IPS-18c (cell line): Measurements from ENCODE around the gene TTLL8.

Experiments used
- H3K4me3 ChIP-seq: 2 replicates; pipeline ENCODE4 v1.7.0; 2013; ENCODE audit warnings: low read depth, mild to moderate bottlenecking, low read length, moderate library complexity; ENCODE audit not compliant: insufficient read depth
- H3K9me3 ChIP-seq: one replicate; pipeline ENCODE4 v1.6.1; 2013; ENCODE audit warnings: mild to moderate bottlenecking, low read length, moderate library complexity; ENCODE audit not compliant: control insufficient read depth, insufficient read depth

TTLL8 gene

GRCh38 chr22:50053861-50054260 lies 4.2 kb downstream of the TTLL8 start:
- H3K4me3 ChIP-seq = no peak overlapping the region
- peaks cover 2% of the 10 kb centered on the region for H3K9me3 ChIP-seq

DNA sequence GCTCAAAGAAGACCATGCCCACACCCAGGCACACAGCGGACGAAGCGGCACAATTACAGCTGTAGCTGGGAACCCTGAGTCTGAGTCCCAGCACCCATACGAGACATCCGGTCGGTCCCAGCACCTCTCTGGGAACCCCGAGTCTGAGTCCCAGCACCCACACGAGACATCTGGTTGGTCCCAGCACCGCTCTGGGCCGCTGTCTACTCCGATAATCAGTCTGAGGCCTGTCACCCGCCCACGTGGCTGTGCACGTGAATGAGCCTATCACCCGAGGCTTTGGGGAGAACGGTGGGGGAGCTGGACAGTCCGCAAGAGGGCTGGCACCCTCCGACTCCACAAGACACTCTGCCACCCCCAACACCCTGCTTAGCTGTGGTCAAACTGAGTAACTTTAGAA lies 6.2 kb downstream of the TTLL8 start:
- H3K9me3 ChIP-seq = peaks cover 2% of the 10 kb centered on the region

GRCh38 chr22:50049299-50050195 lies 8.6 kb downstream of the TTLL8 start:
- no peak overlapping the region for H3K4me3 ChIP-seq
- peaks cover 4% of the 10 kb centered on the region for H3K9me3 ChIP-seq

More for the DNA sequence above, 6.2 kb downstream of the TTLL8 start:
- H3K4me3 ChIP-seq = no peak overlapping the region

DNA sequence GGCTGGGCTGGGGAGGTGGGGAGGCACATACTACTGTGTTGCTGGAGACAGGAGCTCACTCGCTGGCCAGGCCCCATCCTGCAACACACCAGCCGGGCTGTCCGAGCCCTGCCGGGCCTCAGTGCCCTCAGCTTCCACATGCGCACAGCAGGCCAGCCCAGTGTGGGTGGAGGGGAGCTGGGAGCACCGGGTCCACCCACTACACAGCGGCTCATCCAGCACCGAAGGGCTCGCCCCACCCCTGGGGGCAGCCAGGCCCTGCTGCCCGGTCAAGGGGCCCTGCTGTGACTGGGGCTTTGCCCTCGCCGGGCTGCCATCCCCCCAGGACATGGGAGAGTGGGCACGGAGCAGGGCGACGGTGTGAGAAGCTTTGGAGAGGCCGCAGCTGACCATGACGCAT lies 9.3 kb downstream of the TTLL8 start:
- H3K4me3 ChIP-seq = no peak overlapping the region

GRCh38 chr22:50048061-50048765 lies 9.9 kb downstream of the TTLL8 start:
- H3K4me3 ChIP-seq = no peak overlapping the region
- peaks cover 4% of the 10 kb centered on the region for H3K9me3 ChIP-seq

More for the DNA sequence above, 9.3 kb downstream of the TTLL8 start:
- H3K9me3 ChIP-seq = peaks cover 4% of the 10 kb centered on the region

DNA sequence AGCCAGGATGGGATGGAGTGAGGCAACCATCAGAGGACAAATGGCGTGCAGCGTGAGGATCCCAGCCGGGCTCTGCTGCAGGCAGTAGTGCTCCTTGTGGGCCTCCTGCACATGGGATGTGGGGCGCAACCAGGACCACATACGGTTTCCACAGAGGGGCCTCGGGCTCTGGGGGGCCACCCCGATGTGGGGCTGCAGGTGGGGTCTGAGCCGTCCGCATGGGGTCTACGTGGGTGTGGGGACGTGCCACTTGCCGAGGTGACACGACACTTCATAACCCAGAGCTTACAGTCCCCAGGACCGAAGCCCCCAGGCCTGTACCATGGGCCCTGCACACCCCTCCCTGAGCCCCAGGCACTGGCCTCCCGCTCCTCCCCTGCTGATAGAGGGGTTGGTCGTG lies 10.8 kb downstream of the TTLL8 start:
- Histone ChIP-seq H3K9me3 (peaks cover 4% of the 10 kb centered on the region), H3K4me3 (no peak overlapping the region)

- Histone ChIP-seq H3K4me3 (no peak overlapping the region), H3K9me3 (peaks cover 2% of the 10 kb centered on the region)
Observed at GRCh38 chr22:50046481-50047245, 11.4 kb downstream of the TTLL8 start.

- Histone ChIP-seq H3K9me3 (peaks cover 2% of the 10 kb centered on the region), H3K4me3 (no peak overlapping the region)
Observed at GRCh38 chr22:50046019-50046415, 12.1 kb downstream of the TTLL8 start.

- no peak overlapping the region for H3K4me3 ChIP-seq
- H3K9me3 ChIP-seq = peaks cover 2% of the 10 kb centered on the region
Observed at GRCh38 chr22:50045211-50046018, 12.7 kb downstream of the TTLL8 start.

GRCh38 chr22:50044485-50045118 lies 13.5 kb downstream of the TTLL8 start:
- Histone ChIP-seq H3K4me3 (no peak overlapping the region), H3K9me3 (peaks cover 2% of the 10 kb centered on the region)

DNA sequence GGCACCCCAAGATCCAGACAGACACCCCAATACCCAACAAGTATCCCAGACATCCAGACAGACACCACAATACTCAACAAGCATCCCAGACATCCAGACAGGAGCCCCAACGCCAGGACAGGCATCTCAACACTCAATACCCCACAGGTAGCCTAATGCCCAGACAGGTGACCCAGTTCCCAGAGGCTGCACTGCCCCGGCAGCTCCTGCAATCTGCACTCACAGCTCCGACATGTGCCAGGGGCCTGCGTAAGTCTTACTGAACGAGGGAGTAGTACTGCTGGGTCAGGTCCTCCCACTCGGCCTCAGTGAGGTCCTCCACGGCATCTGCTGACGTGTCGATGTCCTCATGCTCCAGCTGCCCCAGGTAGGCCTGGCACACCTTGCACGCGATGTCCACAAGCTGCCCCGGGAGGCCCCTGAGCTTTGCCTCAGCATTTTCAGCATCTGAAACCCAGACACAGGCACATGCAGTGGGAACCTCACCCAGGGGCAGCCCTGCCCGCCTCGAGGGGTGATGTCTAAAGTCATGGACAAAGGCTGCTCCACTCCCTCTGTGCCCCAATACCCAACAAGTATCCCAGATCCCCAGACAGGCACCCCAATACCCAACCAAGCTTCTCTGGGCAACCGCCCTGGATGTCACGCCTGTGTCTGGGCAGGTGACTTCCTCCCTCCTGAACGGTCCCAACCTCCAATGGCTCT lies 16.6 kb downstream of the TTLL8 start:
- no peak overlapping the region for H3K4me3 ChIP-seq

DNA sequence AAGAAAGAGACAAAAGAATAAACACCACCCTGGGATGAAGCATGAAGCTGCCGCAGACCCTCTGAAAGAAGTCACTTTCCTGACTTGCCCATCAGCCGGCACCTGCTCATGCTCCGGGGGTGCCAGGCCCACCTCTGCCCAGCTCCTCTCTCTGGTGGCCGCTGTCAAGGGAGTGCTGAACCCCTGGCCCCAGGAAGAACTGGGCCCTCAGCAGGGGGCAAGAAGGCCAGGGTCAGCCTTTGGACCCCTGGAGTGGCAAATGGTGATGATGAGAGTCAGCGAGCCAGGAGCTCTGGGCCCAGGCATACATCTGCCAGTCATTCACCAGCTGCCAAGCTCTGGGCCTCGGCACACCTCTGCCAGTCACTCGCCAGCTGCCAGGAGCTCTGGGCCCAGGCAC lies 17.4 kb downstream of the TTLL8 start:
- H3K4me3 ChIP-seq = no peak overlapping the region
- no peaks in the 10 kb centered on the region for H3K9me3 ChIP-seq

More for the DNA sequence above, 16.6 kb downstream of the TTLL8 start:
- H3K9me3 ChIP-seq = peaks cover 2% of the 10 kb centered on the region

GRCh38 chr22:50039669-50040443 lies 18.2 kb downstream of the TTLL8 start:
- Histone ChIP-seq H3K4me3 (no peak overlapping the region), H3K9me3 (no peaks in the 10 kb centered on the region)

- H3K9me3 ChIP-seq = no peaks in the 10 kb centered on the region
- no peak overlapping the region for H3K4me3 ChIP-seq
Observed at GRCh38 chr22:50035976-50036724, 21.9 kb downstream of the TTLL8 start.
